B cell (primary cell): ENCODE measurements around the gene MAP7. TPM values are rescaled to one million over a fixed set of nuclear protein-coding genes. Genes with fewer than 3 reads are reported as not detected.

Experiments
- ATAC-seq: fragments of 200-7000 bp; cut with Tn5 transposase; one replicate; pipeline ENCODE4 v1.10.0; 2021; ENCODE audit warnings: low read depth, mild to moderate bottlenecking, moderate number of reproducible peaks, moderate library complexity
- CTCF ChIA-PET: fragments of 350-600 bp; sonication (Branson Sonifier 250); formaldehyde crosslinking; loops from one replicate; lab custom pipeline; 2021; ENCODE audit warnings: antibody characterized with exemption, inconsistent platforms; lab: Charles Lee
- POLR2A ChIA-PET: fragments of 350-600 bp; sonication (Branson Sonifier 250); formaldehyde crosslinking; loops from one replicate; lab custom pipeline; 2021; ENCODE audit warnings: antibody characterized with exemption; lab: Charles Lee
- DNase-seq: peaks from one replicate; pipeline ENCODE4 v3.0.0; 2013
- H2AFZ ChIP-seq: 2 replicates; pipeline ENCODE4 v1.6.1; 2012; ENCODE audit warnings: mild to moderate bottlenecking, low read depth, low read length; ENCODE audit not compliant: insufficient read depth, poor library complexity, severe bottlenecking
- H3K27ac ChIP-seq, 2 donors: 1 replicate in 1 of 2; 2 replicates in 1 of 2; pipeline ENCODE4 v1.5.1; 2012 to 2013; ENCODE audit warnings: low read length in 2 of 2, mild to moderate bottlenecking in 2 of 2, moderate library complexity in 1 of 2
- H3K27me3 ChIP-seq, 4 experiments: fragments of 200-600 bp in 1 of 4; sonication (generic) in 1 of 4; replicated peaks in 1 of 4; 1 replicate in 2 of 4; 2 replicates in 2 of 4; pipeline versions ENCODE4 v1.6.1 to v1.7.0; 2013 to 2016; ENCODE audit warnings: low read length in 3 of 4, mild to moderate bottlenecking in 2 of 4, mixed read lengths in 1 of 4, moderate library complexity in 1 of 4; ENCODE audit not compliant: insufficient read depth in 4 of 4, control insufficient read depth in 3 of 4; ENCODE audit errors: control extremely low read depth in 1 of 4
- H3K36me3 ChIP-seq, 2 experiments: replicated peaks in 1 of 2; 1 replicate in 1 of 2; 2 replicates in 1 of 2; pipeline versions ENCODE4 v1.6.1 to v1.7.1; 2013; ENCODE audit warnings: low read length in 1 of 2; ENCODE audit not compliant: insufficient read depth in 2 of 2, control insufficient read depth in 1 of 2; ENCODE audit errors: control extremely low read depth in 1 of 2, extremely low read depth in 1 of 2
- H3K4me1 ChIP-seq, 2 donors: fragments of 200-600 bp in 1 of 2; sonication (generic) in 1 of 2; 1 replicate in 1 of 2; 2 replicates in 1 of 2; pipeline versions ENCODE4 v1.5.1 to v1.6.1; 2013 to 2017; ENCODE audit warnings: low read length in 2 of 2; ENCODE audit not compliant: control insufficient read depth in 2 of 2, insufficient read depth in 2 of 2
- H3K4me2 ChIP-seq: replicated peaks from 2 replicates; pipeline ENCODE3; 2012; ENCODE audit warnings: mild to moderate bottlenecking, low read depth, low read length; ENCODE audit not compliant: poor library complexity, severe bottlenecking
- H3K4me3 ChIP-seq, 5 experiments: fragments of 200-600 bp in 1 of 5; sonication (generic) in 1 of 5; 1 replicate in 3 of 5; 2 replicates in 2 of 5; pipeline versions ENCODE4 v1.5.1 to v1.7.0; 2011 to 2016; ENCODE audit warnings: low read length in 4 of 5, mild to moderate bottlenecking in 4 of 5, low read depth in 2 of 5, control low read depth in 1 of 5, moderate library complexity in 1 of 5; ENCODE audit not compliant: insufficient read depth in 1 of 5; ENCODE audit errors: control extremely low read depth in 1 of 5, extremely low read depth in 1 of 5
- H3K79me2 ChIP-seq: fragments of 200-600 bp; sonication (generic); one replicate; pipeline ENCODE4 v1.6.0; 2016; ENCODE audit warnings: low read length; ENCODE audit not compliant: control insufficient read depth, insufficient read depth
- H3K9ac ChIP-seq: fragments of 200-600 bp; sonication (generic); 2 replicates; pipeline ENCODE4 v1.6.1; 2017; ENCODE audit warnings: mild to moderate bottlenecking, low read length, moderate library complexity
- H3K9me3 ChIP-seq, 3 donors: one replicate each; pipeline versions ENCODE4 v1.6.1 to v1.7.1; 2013; ENCODE audit warnings: low read length in 2 of 3; ENCODE audit not compliant: control insufficient read depth in 2 of 3, insufficient read depth in 1 of 3; ENCODE audit errors: control extremely low read depth in 1 of 3
- H4K20me1 ChIP-seq: 2 replicates; pipeline ENCODE4 v1.6.0; 2012; ENCODE audit warnings: mild to moderate bottlenecking, low read length; ENCODE audit not compliant: insufficient read depth, control insufficient read depth, poor library complexity, severe bottlenecking
- H3K27ac Mint-ChIP-seq: one replicate; pipeline ENCODE4 v1.8.0; 2021; ENCODE audit warnings: mixed read lengths
- H3K27me3 Mint-ChIP-seq: one replicate; pipeline ENCODE4 v1.8.0; 2021; ENCODE audit warnings: mixed read lengths
- H3K4me1 Mint-ChIP-seq: one replicate; pipeline ENCODE4 v1.8.0; 2021; ENCODE audit warnings: mixed read lengths
- H3K4me3 Mint-ChIP-seq: one replicate; pipeline ENCODE4 v1.8.0; 2021; ENCODE audit warnings: mixed read lengths
- H3K9me3 Mint-ChIP-seq: one replicate; pipeline ENCODE4 v1.8.0; 2022; ENCODE audit warnings: mixed read lengths; ENCODE audit not compliant: insufficient read depth
- EZH2 ChIP-seq: IDR thresholded peaks from 2 replicates; pipeline ENCODE4 v1.6.1; 2012; ENCODE audit warnings: borderline replicate concordance, low read depth, mild to moderate bottlenecking, moderate library complexity, low read length; ENCODE audit not compliant: insufficient read depth, poor library complexity, severe bottlenecking
- WGBS: methylation state at CpG from one replicate; pipeline ENCODE4 v1.1.5; 2013; ENCODE audit warnings: missing lambda C conversion rate; ENCODE audit not compliant: insufficient coverage; 5-methylcytosine and 5-hydroxymethylcytosine counted together
- intact Hi-C: fragments of 100-400 bp; cut with micrococcal nuclease; formaldehyde crosslinking; loops from one replicate; pipeline ENCODE4 v1.10.0; 2022
- polyA plus RNA-seq: library from polyadenylated mRNA; depleted of rRNA; stranded (reverse); fragments of >200 nt; gene quantifications from 2 replicates; pipeline ENCODE4 v1.2.3, GENCODE V29; 2012
- total RNA-seq, 2 donors: library from RNA; stranded (reverse); fragments of 120-200 nt in 1 of 2; gene quantifications; 1 replicate in 1 of 2; 2 replicates in 1 of 2; pipeline versions ENCODE4 v1.2.3 to v1.2.4, GENCODE V29; 2013 to 2022
- TF ChIP-seq, protein P1 (sequence below): fragments of 200-600 bp; IDR thresholded peaks from one replicate; pipeline ENCODE4 v1.8.0; 2022; ENCODE audit warnings: antibody characterized with exemption, mild to moderate bottlenecking

MAP7 gene
- total and polyA plus RNA-seq, 2 donors (not counting 1 experiment from before 2014, with no cell fraction given), result 0.34 to 0.64 TPM

DNA sequence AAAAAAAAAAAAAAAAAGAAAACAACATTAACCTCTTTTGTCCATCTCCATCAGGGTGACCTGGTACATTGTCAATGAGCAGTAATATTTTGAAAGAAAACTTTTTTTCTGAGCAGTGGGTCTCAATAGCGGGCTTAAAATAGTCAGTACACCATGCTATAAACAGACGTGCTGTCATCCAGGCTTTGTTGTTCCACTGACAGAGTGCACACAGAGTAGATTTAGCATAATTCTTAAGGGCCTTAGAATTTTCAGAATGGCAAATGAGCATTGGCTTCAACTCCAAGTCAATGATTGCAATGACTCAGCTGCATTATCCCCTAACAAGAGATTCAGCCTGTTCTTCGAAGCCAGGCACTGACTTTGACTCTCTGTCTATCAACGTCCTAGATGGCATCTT lies 35.6 kb downstream of the MAP7 start:
- no peaks in the 10 kb centered on the region for H3K79me2 ChIP-seq
- TF ChIP-seq, protein P1, sequence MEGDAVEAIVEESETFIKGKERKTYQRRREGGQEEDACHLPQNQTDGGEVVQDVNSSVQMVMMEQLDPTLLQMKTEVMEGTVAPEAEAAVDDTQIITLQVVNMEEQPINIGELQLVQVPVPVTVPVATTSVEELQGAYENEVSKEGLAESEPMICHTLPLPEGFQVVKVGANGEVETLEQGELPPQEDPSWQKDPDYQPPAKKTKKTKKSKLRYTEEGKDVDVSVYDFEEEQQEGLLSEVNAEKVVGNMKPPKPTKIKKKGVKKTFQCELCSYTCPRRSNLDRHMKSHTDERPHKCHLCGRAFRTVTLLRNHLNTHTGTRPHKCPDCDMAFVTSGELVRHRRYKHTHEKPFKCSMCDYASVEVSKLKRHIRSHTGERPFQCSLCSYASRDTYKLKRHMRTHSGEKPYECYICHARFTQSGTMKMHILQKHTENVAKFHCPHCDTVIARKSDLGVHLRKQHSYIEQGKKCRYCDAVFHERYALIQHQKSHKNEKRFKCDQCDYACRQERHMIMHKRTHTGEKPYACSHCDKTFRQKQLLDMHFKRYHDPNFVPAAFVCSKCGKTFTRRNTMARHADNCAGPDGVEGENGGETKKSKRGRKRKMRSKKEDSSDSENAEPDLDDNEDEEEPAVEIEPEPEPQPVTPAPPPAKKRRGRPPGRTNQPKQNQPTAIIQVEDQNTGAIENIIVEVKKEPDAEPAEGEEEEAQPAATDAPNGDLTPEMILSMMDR, result no peak
- TF ChIP-seq EZH2, result no peak
- intact Hi-C loops, result no loop called here
- Mint-ChIP-seq H3K27ac (no peak overlapping the region), H3K27me3 (peaks cover 33% of the 10 kb centered on the region), H3K4me1 (no peaks in the 10 kb centered on the region), H3K9me3 (no peaks in the 10 kb centered on the region), H3K4me3 (no peak overlapping the region)
- H3K4me1 ChIP-seq, result no peaks in the 10 kb centered on the region
- 91% methylated on average over 4 of the region's 4 CpGs for WGBS
- H3K9me3 ChIP-seq, result no peaks in the 10 kb centered on the region
- no peak overlapping the region for H3K27ac ChIP-seq
- H3K36me3 ChIP-seq, result no peaks in the 10 kb centered on the region
- H3K27me3 ChIP-seq, result no peaks in the 10 kb centered on the region
- POLR2A ChIA-PET, result no interaction called here
- CTCF ChIA-PET, result interaction anchor here (0.7 kb wide), 1 partner anchor 869 kb away, joined by 3 read pairs; no protein-coding TSS in a partner anchor
- no peak overlapping the region for H3K4me2 ChIP-seq
- H3K9ac ChIP-seq, result no peak overlapping the region
- no peak overlapping the region for H2AFZ ChIP-seq
- ATAC-seq (no peak), DNase-seq (no peak)
- no peak overlapping the region for H3K4me3 ChIP-seq
- no peaks in the 10 kb centered on the region for H4K20me1 ChIP-seq

DNA sequence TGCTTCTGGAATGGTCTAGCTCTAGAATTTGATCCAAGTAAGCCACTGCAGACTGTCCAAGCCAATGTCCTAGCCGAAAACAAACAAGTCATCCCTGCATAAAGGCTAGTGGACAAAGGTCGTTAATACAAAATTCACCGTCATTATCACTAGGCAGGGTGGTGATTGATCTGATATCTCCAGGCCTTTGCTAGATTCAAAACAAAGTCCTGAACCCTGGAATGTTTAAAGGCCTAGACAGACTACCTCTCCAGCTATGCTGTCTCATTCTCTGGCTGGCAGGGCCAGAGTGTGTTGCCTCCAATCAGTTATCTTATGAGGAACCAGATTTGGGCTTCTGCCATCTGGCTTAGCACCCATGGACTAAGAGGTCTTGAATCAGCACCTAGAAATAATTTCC lies 38.3 kb downstream of the MAP7 start:
- DNase-seq (no peak), ATAC-seq (no peak)
- H3K9me3 ChIP-seq, result no peaks in the 10 kb centered on the region
- peaks cover 24% of the 10 kb centered on the region for H3K27me3 Mint-ChIP-seq
- CTCF ChIA-PET, result no interaction called here
- no peaks in the 10 kb centered on the region for H3K27me3 ChIP-seq
- no peak overlapping the region for H3K27ac Mint-ChIP-seq
- H4K20me1 ChIP-seq, result no peaks in the 10 kb centered on the region
- H2AFZ ChIP-seq, result no peak overlapping the region
- TF ChIP-seq, protein P1, result no peak
- TF ChIP-seq EZH2, result no peak
- no CpG with 5 or more reads among the region's 3 CpGs for WGBS
- H3K79me2 ChIP-seq, result no peaks in the 10 kb centered on the region
- H3K4me3 Mint-ChIP-seq, result no peak overlapping the region
- no peak overlapping the region for H3K4me2 ChIP-seq
- H3K4me3 ChIP-seq, result no peak overlapping the region
- intact Hi-C loops, result no loop called here
- H3K9me3 Mint-ChIP-seq, result no peaks in the 10 kb centered on the region
- no peaks in the 10 kb centered on the region for H3K36me3 ChIP-seq
- POLR2A ChIA-PET, result no interaction called here
- H3K9ac ChIP-seq, result no peak overlapping the region
- no peaks in the 10 kb centered on the region for H3K4me1 Mint-ChIP-seq
- no peaks in the 10 kb centered on the region for H3K4me1 ChIP-seq
- H3K27ac ChIP-seq, result no peak overlapping the region
